Testis (tissue), 3 donors: ENCODE data around the gene TMBIM6. TPM values are rescaled to one million over a fixed set of nuclear protein-coding genes. Genes with fewer than 3 reads are reported as not detected.

Source experiments
- DNase-seq: peaks from one replicate; pipeline ENCODE4 v3.0.0-alpha.2; 2019
- H3K27ac ChIP-seq, 2 donors: fragments of 200-600 bp; sonication (generic); one replicate each; pipeline ENCODE4 v1.5.1; 2019
- H3K27me3 ChIP-seq: fragments of 200-600 bp; sonication (generic); one replicate; pipeline ENCODE4 v1.5.1; 2019
- H3K36me3 ChIP-seq: fragments of 200-600 bp; sonication (generic); one replicate; pipeline ENCODE4 v1.5.1; 2017; ENCODE audit warnings: low read depth; ENCODE audit errors: missing control alignments
- H3K4me1 ChIP-seq: fragments of 200-600 bp; sonication (generic); one replicate; pipeline ENCODE4 v1.5.1; 2019
- H3K4me3 ChIP-seq, 2 donors: fragments of 200-600 bp; sonication (generic); one replicate each; pipeline ENCODE4 v1.5.1; 2017 to 2019
- H3K9me3 ChIP-seq: fragments of 200-600 bp; sonication (generic); one replicate; pipeline ENCODE4 v1.5.1; 2017
- POLR2A ChIP-seq: fragments of 450-650 bp; IDR thresholded peaks from one replicate; pipeline ENCODE4 v1.6.1; 2017; ENCODE audit warnings: antibody characterized with exemption, mild to moderate bottlenecking, moderate library complexity
- WGBS, 2 donors: methylation state at CpG; one replicate each; pipeline ENCODE4 v1.1.5; 2018; 5-methylcytosine and 5-hydroxymethylcytosine counted together
- intact Hi-C: fragments of 100-400 bp; cut with DNase I; formaldehyde crosslinking; loops from one replicate; pipeline ENCODE4 v1.15.1; 2023; ENCODE audit warnings: low total_unique reads
- polyA plus RNA-seq: library from polyadenylated mRNA; stranded (reverse); fragments of 350-450 nt; fragmentation: Illumina TruSeq; extraction: RNeasy Lipid Tissue Mini Kit (QIAGEN cat#74804); gene quantifications from one replicate; pipeline ENCODE4 v1.2.3, GENCODE V29; 2014; ENCODE audit warnings: low read depth, low replicate concordance; ENCODE audit not compliant: insufficient read depth
- total RNA-seq, 2 donors: library from RNA; depleted of rRNA; stranded (reverse); fragments of >200 nt; gene quantifications; one replicate each; pipeline ENCODE4 v1.2.3, GENCODE V29; 2016
- TF ChIP-seq, protein P1 (sequence below), 3 experiments: fragments of 450-650 bp in 2 of 3; fragments of 200-600 bp in 1 of 3; sonication (generic) in 1 of 3; IDR thresholded peaks; one replicate each; pipeline ENCODE4 v1.5.1; 2016 to 2019; ENCODE audit warnings: antibody characterized with exemption in 3 of 3, mild to moderate bottlenecking in 2 of 3, moderate library complexity in 1 of 3

TMBIM6 gene
- total and polyA plus RNA-seq, 3 donors from 2014 or later: 407 to 618 (median 440) TPM

DNA sequence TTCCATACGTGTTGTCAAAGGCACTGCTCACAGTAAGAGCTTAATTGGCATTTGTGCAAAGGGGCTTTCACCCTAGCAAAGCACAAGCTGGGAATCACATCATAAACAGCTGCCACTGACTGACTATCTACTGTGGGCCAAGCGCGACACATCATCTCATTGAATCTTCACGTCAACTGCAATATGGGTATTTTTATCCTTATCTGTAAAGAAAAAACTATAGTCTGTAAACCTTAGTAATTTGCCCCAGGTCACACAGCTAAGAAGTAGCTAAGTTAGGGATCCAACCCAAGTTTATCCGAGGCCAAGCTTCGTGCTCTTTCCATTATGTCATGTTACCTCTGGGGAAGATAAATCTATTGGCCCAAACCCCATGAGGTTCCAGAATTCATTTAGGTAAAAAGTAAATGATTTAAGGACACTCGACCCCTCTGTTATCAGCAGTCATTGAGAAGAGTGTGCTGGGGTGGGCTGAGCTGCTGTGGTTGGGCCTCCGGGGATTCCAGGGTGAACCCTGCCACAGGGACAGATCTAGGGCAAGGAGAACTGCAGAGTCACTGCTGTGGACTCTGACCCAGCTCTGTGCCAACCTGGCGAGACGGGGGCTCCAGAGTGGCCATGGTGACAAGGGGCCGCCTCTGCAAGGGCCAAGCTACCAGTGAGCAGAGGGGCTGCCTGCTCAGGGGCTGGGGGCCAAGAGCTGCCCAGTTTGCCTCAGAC, 59.2 kb downstream of the TMBIM6 start:
- intact Hi-C loops: no loop called here
- H3K4me3 ChIP-seq: no peak overlapping the region
- DNase-seq: no peak
- H3K9me3 ChIP-seq: no peaks in the 10 kb centered on the region
- no peaks in the 10 kb centered on the region for H3K36me3 ChIP-seq
- peaks cover 20% of the 10 kb centered on the region for H3K4me1 ChIP-seq
- 66 to 85% methylated on average over 11 of the region's 11 CpGs for WGBS, 2 donors
- no peak for TF ChIP-seq POLR2A
- TF ChIP-seq, protein P1, sequence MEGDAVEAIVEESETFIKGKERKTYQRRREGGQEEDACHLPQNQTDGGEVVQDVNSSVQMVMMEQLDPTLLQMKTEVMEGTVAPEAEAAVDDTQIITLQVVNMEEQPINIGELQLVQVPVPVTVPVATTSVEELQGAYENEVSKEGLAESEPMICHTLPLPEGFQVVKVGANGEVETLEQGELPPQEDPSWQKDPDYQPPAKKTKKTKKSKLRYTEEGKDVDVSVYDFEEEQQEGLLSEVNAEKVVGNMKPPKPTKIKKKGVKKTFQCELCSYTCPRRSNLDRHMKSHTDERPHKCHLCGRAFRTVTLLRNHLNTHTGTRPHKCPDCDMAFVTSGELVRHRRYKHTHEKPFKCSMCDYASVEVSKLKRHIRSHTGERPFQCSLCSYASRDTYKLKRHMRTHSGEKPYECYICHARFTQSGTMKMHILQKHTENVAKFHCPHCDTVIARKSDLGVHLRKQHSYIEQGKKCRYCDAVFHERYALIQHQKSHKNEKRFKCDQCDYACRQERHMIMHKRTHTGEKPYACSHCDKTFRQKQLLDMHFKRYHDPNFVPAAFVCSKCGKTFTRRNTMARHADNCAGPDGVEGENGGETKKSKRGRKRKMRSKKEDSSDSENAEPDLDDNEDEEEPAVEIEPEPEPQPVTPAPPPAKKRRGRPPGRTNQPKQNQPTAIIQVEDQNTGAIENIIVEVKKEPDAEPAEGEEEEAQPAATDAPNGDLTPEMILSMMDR (IDR thresholded peaks at IDR 0.05): no peak
- no peaks in the 10 kb centered on the region for H3K27me3 ChIP-seq
- no peak overlapping the region for H3K27ac ChIP-seq

DNA sequence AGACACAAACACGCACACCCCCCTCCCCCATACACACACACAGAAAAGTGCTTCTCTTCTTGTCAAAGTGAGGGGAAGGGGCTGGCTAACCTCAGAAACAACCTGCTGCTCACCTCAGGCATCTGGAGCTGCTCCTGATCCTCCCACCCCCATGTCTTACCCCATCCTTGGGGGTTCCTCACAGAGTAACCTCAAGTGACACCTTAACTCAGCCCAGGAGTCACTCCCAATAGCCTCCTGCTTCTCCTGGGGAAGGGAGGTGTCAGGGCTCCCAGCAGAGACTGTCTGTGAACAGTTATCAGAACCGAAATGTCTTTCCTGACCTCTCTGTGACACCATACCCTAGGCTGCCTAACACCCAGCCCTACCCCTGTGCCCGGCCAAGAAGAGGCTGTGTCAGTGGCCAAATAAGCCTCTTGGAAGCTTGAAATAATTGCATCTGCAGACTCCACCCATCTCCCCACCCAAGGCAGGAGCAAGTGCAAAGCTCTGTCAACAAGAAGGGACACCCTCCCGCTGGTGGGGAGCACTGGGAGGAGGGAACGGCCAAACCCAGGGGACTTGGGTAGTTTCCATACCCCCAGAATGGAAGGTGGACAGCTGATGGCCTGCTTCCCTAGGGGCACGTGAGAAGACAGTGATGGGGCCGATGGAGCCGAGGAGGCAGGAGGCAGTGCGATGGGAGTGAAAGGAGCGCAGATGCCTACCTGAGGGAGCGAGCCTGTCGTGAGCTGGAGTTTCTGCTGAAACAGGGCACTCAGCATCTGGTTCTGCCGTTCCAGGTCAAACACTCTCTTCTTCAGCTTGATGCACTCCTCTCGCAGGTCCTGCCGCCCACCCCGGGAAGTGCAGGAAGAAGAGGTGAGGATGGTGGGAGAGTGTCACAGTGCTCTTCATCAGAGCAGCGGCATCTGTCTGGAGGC, 60.0 kb downstream of the TMBIM6 start:
- DNase-seq: no peak
- intact Hi-C loops: no loop called here
- H3K27me3 ChIP-seq: no peaks in the 10 kb centered on the region
- no peak overlapping the region for H3K27ac ChIP-seq
- no peak for TF ChIP-seq POLR2A
- TF ChIP-seq, protein P1 (IDR thresholded peaks at IDR 0.05): no peak
- no peaks in the 10 kb centered on the region for H3K36me3 ChIP-seq
- H3K9me3 ChIP-seq: no peaks in the 10 kb centered on the region
- WGBS, 2 donors: 78 to 84% methylated on average over 16 to 17 of the region's 17 CpGs
- peaks cover 20% of the 10 kb centered on the region for H3K4me1 ChIP-seq
- no peak overlapping the region for H3K4me3 ChIP-seq

DNA sequence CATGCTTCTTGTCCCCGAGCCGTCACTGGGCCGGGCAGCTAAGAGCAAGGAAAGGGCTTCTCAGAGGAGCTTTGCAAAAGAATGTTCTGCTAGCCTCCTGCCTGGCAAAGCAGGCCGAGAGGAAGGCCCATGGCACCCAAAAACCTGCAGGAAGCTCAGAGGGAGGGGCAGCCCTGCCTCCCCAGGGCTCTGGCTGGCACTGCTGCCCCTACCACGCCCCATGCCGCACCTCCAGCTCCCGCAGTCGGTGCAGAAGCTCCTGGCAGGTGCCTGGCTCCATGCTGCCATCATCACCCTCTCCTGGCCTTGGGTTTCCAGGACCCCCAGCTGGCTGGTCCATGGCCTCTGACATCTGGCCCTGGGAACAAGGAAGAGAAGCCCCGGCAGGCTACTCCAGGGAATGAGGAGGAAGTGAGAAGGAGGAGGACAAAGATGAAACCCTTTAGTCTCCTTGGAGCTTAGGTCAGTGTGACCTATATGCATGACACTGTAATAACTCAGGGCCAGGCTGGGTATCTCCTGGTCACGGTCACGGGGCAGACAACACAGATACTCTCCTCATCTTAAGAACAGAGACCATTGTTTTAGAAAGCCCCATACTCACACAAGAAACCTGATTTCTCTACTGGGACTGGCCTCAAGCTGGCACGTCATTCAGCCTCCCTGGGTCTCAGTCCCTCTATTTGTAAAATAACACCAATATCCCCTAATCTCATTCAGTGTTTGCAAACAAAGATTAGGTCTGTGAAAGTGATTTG, 62.5 kb downstream of the TMBIM6 start:
- no peak overlapping the region for H3K27ac ChIP-seq

DNA sequence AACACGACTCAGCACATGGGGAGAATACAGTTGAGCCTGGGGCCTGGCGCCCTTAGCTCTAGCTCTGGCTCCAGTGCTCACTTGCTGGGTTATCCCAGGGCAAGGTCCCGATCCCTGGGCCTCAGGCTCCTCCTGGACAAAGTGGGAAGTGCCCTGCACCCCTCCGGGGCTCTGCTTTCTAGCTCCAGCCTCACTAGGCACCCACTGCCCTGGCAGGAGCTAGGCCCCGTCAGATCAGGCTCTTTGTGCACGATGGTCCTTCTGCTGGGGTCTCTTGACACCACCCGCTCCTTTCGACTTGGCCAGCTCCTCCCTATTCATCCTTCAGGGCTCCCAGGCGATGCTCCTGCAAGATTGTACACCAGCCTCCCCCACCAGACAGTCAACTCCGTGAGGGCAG, 63.5 kb downstream of the TMBIM6 start:
- Histone ChIP-seq H3K36me3 (no peaks in the 10 kb centered on the region), H3K9me3 (no peaks in the 10 kb centered on the region), H3K4me1 (peaks cover 27% of the 10 kb centered on the region), H3K27ac (no peak overlapping the region), H3K27me3 (no peaks in the 10 kb centered on the region), H3K4me3 (no peak overlapping the region)
- WGBS, 2 donors: 87 to 89% methylated on average over 10 of the region's 10 CpGs
- DNase-seq: no peak
- intact Hi-C loops: no loop called here
- TF ChIP-seq, protein P1 (IDR thresholded peaks at IDR 0.05): no peak
- no peak for TF ChIP-seq POLR2A

More for the DNA sequence above, 62.5 kb downstream of the TMBIM6 start:
- H3K36me3 ChIP-seq: no peaks in the 10 kb centered on the region
- H3K9me3 ChIP-seq: no peaks in the 10 kb centered on the region
- no peak for DNase-seq
- H3K4me3 ChIP-seq: no peak overlapping the region
- intact Hi-C loops: no loop called here
- peaks cover 18% of the 10 kb centered on the region for H3K4me1 ChIP-seq
- no peaks in the 10 kb centered on the region for H3K27me3 ChIP-seq
- TF ChIP-seq, protein P1 (IDR thresholded peaks at IDR 0.05): no peak
- TF ChIP-seq POLR2A: no peak
- 64 to 74% methylated on average over 6 to 12 of the region's 12 CpGs for WGBS, 2 donors
